Measurements from ENCODE around the gene COL27A1. TPM values are rescaled to one million over a fixed set of nuclear protein-coding genes. Genes with fewer than 3 reads are reported as not detected.

Gene COL27A1
- total RNA-seq, 1 donor from 2014 or later = 8.5 TPM

DNA sequence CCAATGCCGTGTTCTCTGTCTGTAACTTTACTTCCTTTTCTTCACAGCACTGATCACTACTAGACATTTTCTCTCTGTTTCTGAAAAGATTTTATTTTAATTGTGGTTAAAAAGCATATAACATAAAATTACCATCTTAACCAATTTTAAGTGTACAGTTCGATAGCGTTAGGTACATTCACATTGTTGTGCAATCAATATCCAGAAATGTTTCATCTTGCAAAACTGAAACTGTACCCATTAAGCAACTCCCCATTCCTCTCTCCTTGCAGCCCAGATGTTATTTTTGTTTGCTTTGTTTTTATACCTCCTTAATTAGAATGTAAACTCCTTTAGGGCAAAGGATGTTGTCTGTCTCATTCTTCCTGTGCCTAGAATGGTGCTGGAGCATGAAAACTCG lies 47.5 kb downstream of the COL27A1 start:
- Mint-ChIP-seq H3K27me3 (no peaks in the 10 kb centered on the region), H3K27ac (no peak overlapping the region), H3K9me3 (no peaks in the 10 kb centered on the region), H3K36me3 (ENCODE audit: low read depth) (no peaks in the 10 kb centered on the region), H3K4me3 (no peak overlapping the region), H3K4me1 (no peaks in the 10 kb centered on the region)
- no peak for DNase-seq
- intact Hi-C loops (cut with micrococcal nuclease) = no loop called here

- no peaks in the 10 kb centered on the region for H3K9me3 Mint-ChIP-seq
- no peaks in the 10 kb centered on the region for H3K27me3 Mint-ChIP-seq
- intact Hi-C loops (cut with micrococcal nuclease) = no loop called here
- H3K4me1 Mint-ChIP-seq = no peaks in the 10 kb centered on the region
- no peak overlapping the region for H3K27ac Mint-ChIP-seq
- no peak overlapping the region for H3K4me3 Mint-ChIP-seq
- DNase-seq = no peak
- no peaks in the 10 kb centered on the region for H3K36me3 Mint-ChIP-seq (ENCODE audit: low read depth)
Observed at GRCh38 chr9:114203410-114204140, 48.2 kb downstream of the COL27A1 start.

DNA sequence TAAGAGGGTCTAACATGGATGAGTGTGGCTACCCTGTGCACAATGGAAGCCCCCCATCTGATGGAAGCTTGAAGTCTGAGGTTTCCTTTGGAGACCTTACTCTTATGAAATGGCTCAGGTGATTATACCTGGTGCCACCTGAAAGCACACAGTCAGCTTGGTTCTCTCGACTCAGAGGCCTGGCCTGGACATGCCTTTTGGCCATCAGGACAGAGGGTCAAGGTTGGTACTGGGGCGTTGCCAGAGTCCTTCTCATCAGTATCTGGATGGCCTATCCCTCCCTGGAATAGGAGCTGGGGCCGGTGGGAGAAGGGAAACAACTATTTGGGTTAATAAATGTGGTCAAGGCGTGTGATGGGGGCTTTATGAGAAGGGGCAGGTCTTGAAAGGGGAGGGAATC lies 48.9 kb downstream of the COL27A1 start:
- no peak for DNase-seq
- Mint-ChIP-seq H3K27ac (no peak overlapping the region), H3K4me1 (no peaks in the 10 kb centered on the region), H3K9me3 (no peaks in the 10 kb centered on the region), H3K36me3 (ENCODE audit: low read depth) (no peaks in the 10 kb centered on the region), H3K27me3 (no peaks in the 10 kb centered on the region), H3K4me3 (no peak overlapping the region)
- intact Hi-C loops (cut with micrococcal nuclease) = no loop called here

- intact Hi-C loops (cut with micrococcal nuclease) = no loop called here
- DNase-seq = no peak
- H3K36me3 Mint-ChIP-seq (ENCODE audit: low read depth) = no peaks in the 10 kb centered on the region
- no peak overlapping the region for H3K4me3 Mint-ChIP-seq
- no peak overlapping the region for H3K27ac Mint-ChIP-seq
- H3K9me3 Mint-ChIP-seq = no peaks in the 10 kb centered on the region
- H3K27me3 Mint-ChIP-seq = no peaks in the 10 kb centered on the region
- H3K4me1 Mint-ChIP-seq = no peaks in the 10 kb centered on the region
Observed at GRCh38 chr9:114205171-114206015, 50.1 kb downstream of the COL27A1 start.

- no peak for DNase-seq
- Mint-ChIP-seq H3K27ac (no peak overlapping the region), H3K36me3 (ENCODE audit: low read depth) (no peaks in the 10 kb centered on the region), H3K4me3 (no peak overlapping the region), H3K4me1 (no peaks in the 10 kb centered on the region), H3K27me3 (no peaks in the 10 kb centered on the region), H3K9me3 (no peaks in the 10 kb centered on the region)
- intact Hi-C loops (cut with micrococcal nuclease) = no loop called here
Observed at GRCh38 chr9:114206221-114206789, 51.0 kb downstream of the COL27A1 start.

DNA sequence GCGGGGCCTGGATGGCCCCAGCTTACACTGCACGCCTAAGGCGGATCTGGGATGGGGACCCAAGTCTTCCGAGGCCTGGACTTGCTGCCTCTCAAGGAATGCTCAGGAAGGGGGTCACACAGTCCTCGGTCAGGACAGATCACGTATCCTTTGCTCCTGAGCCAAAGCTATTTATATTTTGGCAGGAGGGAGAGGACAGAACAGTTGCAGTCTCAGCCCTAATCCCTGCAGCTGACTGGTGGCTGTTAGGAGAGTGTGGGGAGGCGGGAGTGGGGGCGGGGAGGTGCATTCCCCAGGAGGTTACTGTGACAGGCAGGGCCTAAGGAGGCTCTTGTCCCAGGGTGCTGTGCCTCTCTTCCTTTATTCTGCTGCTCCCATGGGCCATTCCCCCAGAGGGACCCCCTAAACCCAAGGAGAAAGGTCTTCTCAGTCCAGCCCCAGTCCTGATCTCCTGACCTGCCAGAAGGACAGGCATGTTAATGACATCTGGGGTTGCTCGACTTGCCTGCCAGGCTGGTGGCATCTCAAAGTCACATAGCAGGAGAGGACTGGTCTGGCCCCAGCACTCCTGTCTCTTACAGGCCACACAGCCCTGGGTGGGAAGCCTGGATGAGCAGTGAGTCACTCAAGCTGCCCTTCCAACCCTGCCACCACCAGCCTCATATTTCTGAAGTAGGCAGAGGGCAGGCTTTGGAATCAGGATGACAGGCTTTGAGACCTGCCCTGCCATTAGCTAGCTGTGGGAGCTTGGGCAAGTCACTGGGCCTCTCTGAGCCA lies 51.9 kb downstream of the COL27A1 start:
- DNase-seq = no peak
- Mint-ChIP-seq H3K4me3 (no peak overlapping the region), H3K4me1 (no peaks in the 10 kb centered on the region), H3K9me3 (no peaks in the 10 kb centered on the region), H3K27ac (no peak overlapping the region), H3K36me3 (ENCODE audit: low read depth) (no peaks in the 10 kb centered on the region), H3K27me3 (no peaks in the 10 kb centered on the region)
- intact Hi-C loops (cut with micrococcal nuclease) = no loop called here

- Mint-ChIP-seq H3K4me3 (no peak overlapping the region), H3K27ac (no peak overlapping the region), H3K9me3 (no peaks in the 10 kb centered on the region), H3K4me1 (no peaks in the 10 kb centered on the region), H3K27me3 (no peaks in the 10 kb centered on the region), H3K36me3 (ENCODE audit: low read depth) (no peaks in the 10 kb centered on the region)
- no peak for DNase-seq
- intact Hi-C loops (cut with micrococcal nuclease) = no loop called here
Observed at GRCh38 chr9:114207845-114208244, 52.5 kb downstream of the COL27A1 start.

GRCh38 chr9:114209151-114209550 lies 53.8 kb downstream of the COL27A1 start:
- Mint-ChIP-seq H3K27ac (no peak overlapping the region), H3K4me1 (no peaks in the 10 kb centered on the region), H3K27me3 (no peaks in the 10 kb centered on the region), H3K4me3 (no peak overlapping the region), H3K9me3 (no peaks in the 10 kb centered on the region), H3K36me3 (ENCODE audit: low read depth) (no peaks in the 10 kb centered on the region)
- intact Hi-C loops (cut with micrococcal nuclease) = no loop called here
- no peak for DNase-seq

DNA sequence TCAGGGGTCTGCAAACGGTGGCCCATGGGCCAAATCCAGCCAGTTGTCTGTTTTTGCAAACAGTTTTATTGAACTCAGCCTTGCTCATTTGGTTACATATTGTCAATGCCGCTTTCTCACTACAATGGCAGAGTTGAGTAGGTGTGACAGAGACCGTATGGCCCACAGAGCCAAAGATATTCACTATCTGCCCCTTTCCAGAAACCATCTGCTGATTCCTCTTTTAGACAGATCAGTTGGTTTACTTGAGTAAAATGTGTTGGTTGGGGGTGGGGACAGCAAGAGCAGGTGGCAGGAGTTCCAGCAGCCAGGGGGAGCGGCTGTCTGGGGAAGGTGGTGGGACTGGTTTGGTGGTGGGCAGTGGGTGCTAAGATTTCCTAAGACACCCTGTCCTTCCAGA lies 54.8 kb downstream of the COL27A1 start:
- Mint-ChIP-seq H3K27ac (no peak overlapping the region), H3K4me3 (no peak overlapping the region), H3K27me3 (no peaks in the 10 kb centered on the region), H3K4me1 (no peaks in the 10 kb centered on the region), H3K9me3 (no peaks in the 10 kb centered on the region), H3K36me3 (ENCODE audit: low read depth) (no peaks in the 10 kb centered on the region)
- intact Hi-C loops (cut with micrococcal nuclease) = no loop called here
- DNase-seq = no peak

- Mint-ChIP-seq H3K27me3 (no peaks in the 10 kb centered on the region), H3K36me3 (ENCODE audit: low read depth) (no peaks in the 10 kb centered on the region), H3K27ac (no peak overlapping the region), H3K4me1 (no peaks in the 10 kb centered on the region), H3K4me3 (no peak overlapping the region), H3K9me3 (no peaks in the 10 kb centered on the region)
- no peak for DNase-seq
- intact Hi-C loops (cut with micrococcal nuclease) = no loop called here
Observed at GRCh38 chr9:114210691-114211276, 55.4 kb downstream of the COL27A1 start.

DNA sequence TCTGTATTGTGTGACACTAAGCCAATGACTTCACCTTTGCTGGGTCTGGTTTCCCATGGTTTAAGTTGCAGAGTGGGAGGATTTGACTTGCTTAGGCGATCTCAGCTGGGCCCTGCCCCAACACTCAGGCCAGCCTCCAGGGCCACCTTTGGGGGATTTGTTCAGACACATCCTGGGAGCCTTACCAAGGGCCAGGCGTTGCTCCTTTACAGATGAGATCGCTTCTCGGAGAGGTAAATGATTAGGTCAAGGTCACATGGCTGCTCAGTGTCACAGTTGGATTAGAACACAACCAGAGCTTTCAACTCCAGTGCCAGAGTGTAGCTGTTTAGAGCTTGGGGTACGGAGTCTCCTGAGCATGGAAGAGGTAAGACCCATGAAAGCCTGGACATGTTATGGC lies 57.5 kb downstream of the COL27A1 start:
- DNase-seq = no peak
- Mint-ChIP-seq H3K36me3 (ENCODE audit: low read depth) (no peaks in the 10 kb centered on the region), H3K4me3 (no peak overlapping the region), H3K4me1 (no peaks in the 10 kb centered on the region), H3K9me3 (no peaks in the 10 kb centered on the region), H3K27me3 (no peaks in the 10 kb centered on the region), H3K27ac (no peak overlapping the region)
- intact Hi-C loops (cut with micrococcal nuclease) = no loop called here

- Mint-ChIP-seq H3K4me1 (no peaks in the 10 kb centered on the region), H3K4me3 (no peak overlapping the region), H3K27ac (no peak overlapping the region), H3K36me3 (ENCODE audit: low read depth) (no peaks in the 10 kb centered on the region), H3K9me3 (no peaks in the 10 kb centered on the region), H3K27me3 (no peaks in the 10 kb centered on the region)
- DNase-seq = no peak
- intact Hi-C loops (cut with micrococcal nuclease) = no loop called here
Observed at GRCh38 chr9:114213566-114213965, 58.2 kb downstream of the COL27A1 start.

DNA sequence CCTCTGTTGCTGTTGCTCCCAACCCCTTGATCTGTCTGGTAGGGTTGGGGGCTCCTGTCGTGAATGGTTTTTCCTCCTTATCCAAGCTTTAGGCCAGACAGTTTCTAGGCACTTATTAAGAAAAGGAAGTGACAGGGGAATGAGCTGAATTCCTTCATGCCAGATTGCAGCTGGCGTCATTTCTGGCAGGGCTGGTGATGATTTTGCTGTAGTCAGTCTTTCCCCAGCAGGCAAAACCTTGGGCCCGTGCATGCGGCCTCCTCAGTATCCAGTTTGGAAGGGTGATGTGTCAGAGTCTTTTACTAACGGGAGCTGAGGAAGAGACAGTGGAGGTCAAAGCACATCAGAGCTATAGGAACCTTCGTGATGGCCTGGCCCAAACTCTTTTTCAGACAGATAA lies 58.8 kb downstream of the COL27A1 start:
- no peak overlapping the region for H3K4me3 Mint-ChIP-seq
- no peaks in the 10 kb centered on the region for H3K9me3 Mint-ChIP-seq
- no peak for DNase-seq
- no peaks in the 10 kb centered on the region for H3K36me3 Mint-ChIP-seq (ENCODE audit: low read depth)
- no peaks in the 10 kb centered on the region for H3K27me3 Mint-ChIP-seq
- no peaks in the 10 kb centered on the region for H3K4me1 Mint-ChIP-seq
- no peak overlapping the region for H3K27ac Mint-ChIP-seq
- intact Hi-C loops (cut with micrococcal nuclease) = no loop called here
